HCT116 (cell line): Measurements from ENCODE around the gene UACA. TPM values are rescaled to one million over a fixed set of nuclear protein-coding genes. Genes with fewer than 3 reads are reported as not detected.

ENCODE experiments used
- ATAC-seq: fragments of 200-7000 bp; cut with Tn5 transposase; 2 replicates; pipeline ENCODE4 v1.9.1; 2020; ENCODE audit warnings: mild to moderate bottlenecking, moderate library complexity
- BruUV-seq: library from RNA; stranded (reverse); fragments of 400-500 nt; replicated peaks from 2 replicates; lab custom pipeline; 2021; lab: Mats Ljungman, UMichigan
- CTCF ChIA-PET: fragments of 300-600 bp; sonication (Branson Sonifier 250); formaldehyde crosslinking; loops from one replicate; lab custom pipeline; 2021; ENCODE audit warnings: antibody characterized with exemption; lab: Charles Lee
- POLR2A ChIA-PET: fragments of 300-600, 350-600 bp; sonication (Branson Sonifier 250); formaldehyde crosslinking; loops from one replicate; lab custom pipeline; 2021; ENCODE audit warnings: antibody characterized with exemption; lab: Charles Lee
- RAD21 ChIA-PET, 2 experiments: fragments of 300-600 bp; sonication (Branson Sonifier 250); formaldehyde crosslinking; loops; one replicate each; lab custom pipeline; 2023; ENCODE audit warnings: low total read pairs in 2 of 2; ENCODE audit not compliant: uncharacterized antibody in 2 of 2, unreplicated experiment in 2 of 2, low non-redundant PET in 1 of 2; lab: Charles Lee
- DNase-seq: peaks from one replicate; pipeline ENCODE4 v3.0.0-alpha.2; 2010; ENCODE audit warnings: low read depth, low spot score
- H2AFZ ChIP-seq: fragments of 200-600 bp; shearing (Covaris generic), sonication (generic); 2 replicates; pipeline ENCODE4 v1.6.1; 2017; ENCODE audit warnings: low read depth, mixed run types, mixed read lengths, antibody characterized with exemption, low read length; ENCODE audit not compliant: poor library complexity, severe bottlenecking
- H3K27ac ChIP-seq: 2 replicates; pipeline ENCODE4 v1.5.1; 2012; ENCODE audit warnings: low read depth, low read length
- H3K27me3 ChIP-seq: fragments of 200-600 bp; sonication (generic); 2 replicates; pipeline ENCODE4 v1.6.1; 2016; ENCODE audit warnings: mixed run types, low read length, mixed read lengths; ENCODE audit not compliant: insufficient read depth
- H3K36me3 ChIP-seq, 2 experiments: fragments of 200-500 bp in 1 of 2; fragments of 200-600 bp in 1 of 2; sonication (Bioruptor generic) in 1 of 2; sonication (generic) in 1 of 2; 2 replicates each; pipeline versions ENCODE4 v1.5.1 to v1.6.1; 2014 to 2016; ENCODE audit warnings: low read length in 2 of 2, inconsistent platforms in 1 of 2, mixed read lengths in 1 of 2, mixed run types in 1 of 2; ENCODE audit not compliant: insufficient read depth in 2 of 2, control insufficient read depth in 1 of 2
- H3K4me1 ChIP-seq, 2 experiments: fragments of 200-600 bp in 1 of 2; sonication (generic) in 1 of 2; 2 replicates each; pipeline versions ENCODE4 v1.5.1 to v1.6.1; 2012 to 2017; ENCODE audit warnings: low read length in 2 of 2, inconsistent platforms in 1 of 2, mild to moderate bottlenecking in 1 of 2, mixed read lengths in 1 of 2, mixed run types in 1 of 2, moderate library complexity in 1 of 2; ENCODE audit not compliant: insufficient read depth in 2 of 2, control insufficient read depth in 1 of 2
- H3K4me2 ChIP-seq: fragments of 200-600 bp; sonication (generic); 2 replicates; pipeline ENCODE4 v1.6.1; 2017; ENCODE audit warnings: mixed run types, low read length, mixed read lengths
- H3K4me3 ChIP-seq, 2 experiments: fragments of 200-600 bp in 1 of 2; sonication (generic) in 1 of 2; replicated peaks in 1 of 2; 2 replicates each; pipeline ENCODE4 v1.5.1; 2011 to 2016; ENCODE audit warnings: low read length in 2 of 2, control low read depth in 1 of 2, low read depth in 1 of 2, mild to moderate bottlenecking in 1 of 2, mixed read lengths in 1 of 2, mixed run types in 1 of 2
- H3K79me2 ChIP-seq: fragments of 200-600 bp; sonication (generic); 2 replicates; pipeline ENCODE4 v1.6.1; 2017; ENCODE audit warnings: mild to moderate bottlenecking, mixed run types, low read length, moderate library complexity, mixed read lengths; ENCODE audit not compliant: insufficient read depth
- H3K9ac ChIP-seq: fragments of 200-600 bp; sonication (generic); 2 replicates; pipeline ENCODE4 v1.6.1; 2016; ENCODE audit warnings: low read length, mixed read lengths
- H3K9me2 ChIP-seq: fragments of 200-600 bp; sonication (generic), shearing (Covaris generic); 2 replicates; pipeline ENCODE4 v1.6.1; 2017; ENCODE audit warnings: mixed run types, mild to moderate bottlenecking, moderate library complexity; ENCODE audit not compliant: insufficient read depth
- H3K9me3 ChIP-seq, 2 experiments: fragments of 200-500 bp in 1 of 2; fragments of 200-600 bp in 1 of 2; sonication (Bioruptor generic) in 1 of 2; sonication (generic) in 1 of 2; 2 replicates each; pipeline ENCODE4 v1.6.1; 2014 to 2017; ENCODE audit warnings: low read length in 2 of 2, mixed read lengths in 2 of 2, inconsistent platforms in 1 of 2, low read depth in 1 of 2, mild to moderate bottlenecking in 1 of 2, mixed run types in 1 of 2, moderate library complexity in 1 of 2; ENCODE audit not compliant: control insufficient read depth in 1 of 2, insufficient read depth in 1 of 2
- H4K20me1 ChIP-seq: fragments of 200-600 bp; sonication (generic), shearing (Covaris generic); 2 replicates; pipeline ENCODE4 v1.6.1; 2017; ENCODE audit warnings: mixed run types, mild to moderate bottlenecking, moderate library complexity; ENCODE audit not compliant: insufficient read depth
- CBX3 ChIP-seq: IDR thresholded peaks from 2 replicates; pipeline ENCODE4 v1.6.1; 2012; ENCODE audit warnings: low read depth
- CTCF ChIP-seq, 3 experiments: fragments of 200-600 bp in 1 of 3; sonication (generic) in 1 of 3; IDR thresholded peaks in 2 of 3; conservative IDR thresholded peaks in 1 of 3; 2 replicates each; pipeline ENCODE4 v1.5.1; 2012 to 2017; ENCODE audit warnings: low read depth in 2 of 3, low read length in 2 of 3, antibody characterized with exemption in 1 of 3, borderline replicate concordance in 1 of 3, control low read depth in 1 of 3, mild to moderate bottlenecking in 1 of 3, mixed read lengths in 1 of 3, mixed run types in 1 of 3, moderate library complexity in 1 of 3; ENCODE audit not compliant: insufficient read depth in 1 of 3
- EGR1 ChIP-seq: IDR thresholded peaks from 2 replicates; pipeline ENCODE4 v1.6.1; 2012; ENCODE audit warnings: low read depth
- ELF1 ChIP-seq: IDR thresholded peaks from 2 replicates; pipeline ENCODE4 v1.6.1; 2012; ENCODE audit warnings: low read depth, borderline replicate concordance
- EZH2 ChIP-seq: fragments of 200-600 bp; sonication (generic); IDR thresholded peaks from 2 replicates; pipeline ENCODE4 v1.6.1; 2017; ENCODE audit warnings: antibody characterized with exemption, mixed run types
- POLR2A ChIP-seq: IDR thresholded peaks from 2 replicates; pipeline ENCODE4 v1.7.0; 2011; ENCODE audit warnings: borderline replicate concordance; ENCODE audit not compliant: insufficient read depth, insufficient read length; ENCODE audit errors: extremely low read depth
- POLR2AphosphoS5 ChIP-seq: IDR thresholded peaks from 2 replicates; pipeline ENCODE4 v1.6.1; 2011; ENCODE audit warnings: mild to moderate bottlenecking, low read depth, low read length, moderate library complexity
- RAD21 ChIP-seq: IDR thresholded peaks from 2 replicates; pipeline ENCODE4 v1.6.1; 2012; ENCODE audit warnings: low read depth, mild to moderate bottlenecking
- REST ChIP-seq: IDR thresholded peaks from 2 replicates; pipeline ENCODE4 v1.6.1; 2012; ENCODE audit warnings: low read depth
- SIN3A ChIP-seq: IDR thresholded peaks from 2 replicates; pipeline ENCODE4 v1.6.1; 2012; ENCODE audit warnings: low read depth
- SRF ChIP-seq: IDR thresholded peaks from 2 replicates; pipeline ENCODE4 v1.6.1; 2012; ENCODE audit warnings: low read depth
- ZNF274 ChIP-seq: fragments of 200-500 bp; sonication (Bioruptor generic); IDR thresholded peaks from 2 replicates; pipeline ENCODE4 v1.6.1; 2014; ENCODE audit warnings: mild to moderate bottlenecking, low read depth, low read length, inconsistent platforms
- intact Hi-C: fragments of 100-400 bp; cut with micrococcal nuclease; formaldehyde crosslinking; loops from 2 replicates; pipeline ENCODE4 v1.10.0; 2022
- total RNA-seq: library from RNA; stranded (reverse); gene quantifications from one replicate; pipeline ENCODE4 v1.2.1, GENCODE V29; 2021; ENCODE audit not compliant: unreplicated experiment
- TF ChIP-seq, protein P1 (sequence below): IDR thresholded peaks from 2 replicates; pipeline ENCODE4 v1.6.1; 2011; ENCODE audit warnings: mild to moderate bottlenecking, low read length, moderate library complexity; ENCODE audit not compliant: insufficient replicate concordance; ENCODE audit errors: extremely low read depth
- TF ChIP-seq, protein P2 (sequence below): IDR thresholded peaks from 2 replicates; pipeline ENCODE4 v1.6.1; 2012
- TF ChIP-seq, protein P3 (sequence below): IDR thresholded peaks from 2 replicates; pipeline ENCODE4 v1.6.1; 2012

UACA gene
- total RNA-seq, 1 experiment from 2014 or later, result 47.4 TPM

DNA sequence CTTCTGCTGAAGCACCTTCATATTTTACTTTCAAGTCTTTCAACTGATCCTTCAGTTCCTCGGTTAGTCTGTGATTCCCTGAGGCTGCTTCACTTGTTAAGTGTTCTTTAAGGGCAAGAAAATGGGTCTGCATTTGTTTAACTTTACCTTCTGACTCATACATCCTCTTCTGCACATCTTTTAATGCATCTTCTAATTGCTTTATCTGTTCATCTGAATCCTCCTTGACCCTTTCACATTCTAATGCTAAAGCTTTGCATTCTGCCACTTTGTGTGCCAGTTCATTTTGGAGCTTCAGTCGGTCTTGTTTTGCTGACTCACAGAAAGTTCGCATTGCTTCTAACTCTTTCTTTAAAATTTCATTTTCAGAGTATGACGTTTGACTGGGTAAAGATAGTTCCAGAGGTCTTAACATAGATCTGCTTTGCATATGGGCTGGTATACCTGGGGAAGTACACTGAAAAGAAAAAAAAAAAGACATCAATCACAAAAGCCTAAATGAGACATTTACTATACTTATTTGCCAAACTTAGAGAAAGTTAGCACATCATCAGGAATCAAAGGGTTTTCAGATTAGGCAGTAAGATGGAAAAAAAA is 94.3 kb downstream of the UACA start:
- H3K36me3 ChIP-seq, result peaks cover 6 to 13% of the 10 kb centered on the region in 2 experiments; a peak in 2 of 4 replicates
- no peak overlapping the region for H3K4me2 ChIP-seq
- no TSS peak for BruUV-seq
- no peak for DNase-seq
- H3K9me3 ChIP-seq, result no peaks in the 10 kb centered on the region
- H2AFZ ChIP-seq, result no peak overlapping the region
- H3K4me3 ChIP-seq, result no peak overlapping the region
- no peaks in the 10 kb centered on the region for H3K9me2 ChIP-seq
- H4K20me1 ChIP-seq, result no peaks in the 10 kb centered on the region
- ChIA-PET RAD21 (no interaction called here), CTCF (no interaction called here), POLR2A (no interaction called here)
- no peaks in the 10 kb centered on the region for H3K27me3 ChIP-seq
- no peaks in the 10 kb centered on the region for H3K79me2 ChIP-seq
- no peak overlapping the region for H3K9ac ChIP-seq
- intact Hi-C loops, result no loop called here
- TF ChIP-seq POLR2A (no peak), ELF1 (no peak), ZNF274 (no peak), REST (no peak), EZH2 (no peak), POLR2AphosphoS5 (no peak), SRF (no peak), SIN3A (no peak), CBX3 (no peak), CTCF (IDR thresholded peaks at IDR 0.05 in 2 of 3, conservative IDR thresholded peaks at IDR 0.05 in 1 of 3; ENCODE audit: borderline replicate concordance in 1 of 3, insufficient read depth in 1 of 3, low read depth in 2 of 3, low read length in 2 of 3) (no peak), EGR1 (no peak), RAD21 (no peak)
- TF ChIP-seq, protein P1, sequence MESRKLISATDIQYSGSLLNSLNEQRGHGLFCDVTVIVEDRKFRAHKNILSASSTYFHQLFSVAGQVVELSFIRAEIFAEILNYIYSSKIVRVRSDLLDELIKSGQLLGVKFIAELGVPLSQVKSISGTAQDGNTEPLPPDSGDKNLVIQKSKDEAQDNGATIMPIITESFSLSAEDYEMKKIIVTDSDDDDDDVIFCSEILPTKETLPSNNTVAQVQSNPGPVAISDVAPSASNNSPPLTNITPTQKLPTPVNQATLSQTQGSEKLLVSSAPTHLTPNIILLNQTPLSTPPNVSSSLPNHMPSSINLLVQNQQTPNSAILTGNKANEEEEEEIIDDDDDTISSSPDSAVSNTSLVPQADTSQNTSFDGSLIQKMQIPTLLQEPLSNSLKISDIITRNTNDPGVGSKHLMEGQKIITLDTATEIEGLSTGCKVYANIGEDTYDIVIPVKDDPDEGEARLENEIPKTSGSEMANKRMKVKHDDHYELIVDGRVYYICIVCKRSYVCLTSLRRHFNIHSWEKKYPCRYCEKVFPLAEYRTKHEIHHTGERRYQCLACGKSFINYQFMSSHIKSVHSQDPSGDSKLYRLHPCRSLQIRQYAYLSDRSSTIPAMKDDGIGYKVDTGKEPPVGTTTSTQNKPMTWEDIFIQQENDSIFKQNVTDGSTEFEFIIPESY, result no peak
- TF ChIP-seq, protein P2, sequence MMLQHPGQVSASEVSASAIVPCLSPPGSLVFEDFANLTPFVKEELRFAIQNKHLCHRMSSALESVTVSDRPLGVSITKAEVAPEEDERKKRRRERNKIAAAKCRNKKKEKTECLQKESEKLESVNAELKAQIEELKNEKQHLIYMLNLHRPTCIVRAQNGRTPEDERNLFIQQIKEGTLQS, result no peak
- TF ChIP-seq, protein P3, sequence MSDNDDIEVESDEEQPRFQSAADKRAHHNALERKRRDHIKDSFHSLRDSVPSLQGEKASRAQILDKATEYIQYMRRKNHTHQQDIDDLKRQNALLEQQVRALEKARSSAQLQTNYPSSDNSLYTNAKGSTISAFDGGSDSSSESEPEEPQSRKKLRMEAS, result no peak
- no peak overlapping the region for H3K27ac ChIP-seq
- ATAC-seq, result no peak
- H3K4me1 ChIP-seq, result no peaks in the 10 kb centered on the region
